ENCODE measurements around the gene RAPGEF4. TPM values are rescaled to one million over a fixed set of nuclear protein-coding genes. Genes with fewer than 3 reads are reported as not detected.

The RAPGEF4 gene
- total and polyA plus RNA-seq, 2 of the 13 experiments (the other 11 are each of a cell fraction or from before 2014, with no cell fraction given), result 0.78 to 0.91 TPM

DNA sequence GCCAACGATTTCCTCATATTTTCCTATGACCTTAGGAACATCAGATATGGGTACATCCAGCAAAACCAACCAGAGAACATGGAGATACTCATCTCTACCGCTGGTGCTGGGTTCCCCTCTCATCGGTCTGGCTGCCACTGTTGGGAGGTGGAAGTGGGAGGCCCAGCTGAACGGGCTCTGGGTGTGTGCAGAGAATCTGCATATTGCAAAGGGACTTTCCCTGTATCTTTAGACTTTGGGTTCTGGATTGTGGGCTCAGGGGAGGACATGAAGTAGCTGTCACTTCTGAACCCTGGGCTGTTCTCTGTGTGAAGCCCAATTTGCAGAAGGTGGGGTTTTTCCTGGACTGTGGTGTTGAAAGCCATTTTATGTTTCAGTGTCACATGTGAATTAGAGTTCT lies 30.0 kb downstream of the RAPGEF4 start (continued):
- TF ChIP-seq, protein P1, sequence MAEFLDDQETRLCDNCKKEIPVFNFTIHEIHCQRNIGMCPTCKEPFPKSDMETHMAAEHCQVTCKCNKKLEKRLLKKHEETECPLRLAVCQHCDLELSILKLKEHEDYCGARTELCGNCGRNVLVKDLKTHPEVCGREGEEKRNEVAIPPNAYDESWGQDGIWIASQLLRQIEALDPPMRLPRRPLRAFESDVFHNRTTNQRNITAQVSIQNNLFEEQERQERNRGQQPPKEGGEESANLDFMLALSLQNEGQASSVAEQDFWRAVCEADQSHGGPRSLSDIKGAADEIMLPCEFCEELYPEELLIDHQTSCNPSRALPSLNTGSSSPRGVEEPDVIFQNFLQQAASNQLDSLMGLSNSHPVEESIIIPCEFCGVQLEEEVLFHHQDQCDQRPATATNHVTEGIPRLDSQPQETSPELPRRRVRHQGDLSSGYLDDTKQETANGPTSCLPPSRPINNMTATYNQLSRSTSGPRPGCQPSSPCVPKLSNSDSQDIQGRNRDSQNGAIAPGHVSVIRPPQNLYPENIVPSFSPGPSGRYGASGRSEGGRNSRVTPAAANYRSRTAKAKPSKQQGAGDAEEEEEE (CRISPR knock-in tag; IDR thresholded peaks at IDR 0.05; ENCODE audit: borderline replicate concordance), result no peak
- TF ChIP-seq ZSCAN22 (CRISPR knock-in tag; IDR thresholded peaks at IDR 0.05) (no peak), RBAK (CRISPR knock-in tag; IDR thresholded peaks at IDR 0.05) (no peak), ARNT2 (CRISPR knock-in tag; IDR thresholded peaks at IDR 0.05; ENCODE audit: low read depth) (no peak)
- TF ChIP-seq, protein P2, sequence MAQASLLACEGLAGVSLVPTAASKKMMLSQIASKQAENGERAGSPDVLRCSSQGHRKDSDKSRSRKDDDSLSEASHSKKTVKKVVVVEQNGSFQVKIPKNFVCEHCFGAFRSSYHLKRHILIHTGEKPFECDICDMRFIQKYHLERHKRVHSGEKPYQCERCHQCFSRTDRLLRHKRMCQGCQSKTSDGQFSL (CRISPR knock-in tag; IDR thresholded peaks at IDR 0.05), result no peak

DNA sequence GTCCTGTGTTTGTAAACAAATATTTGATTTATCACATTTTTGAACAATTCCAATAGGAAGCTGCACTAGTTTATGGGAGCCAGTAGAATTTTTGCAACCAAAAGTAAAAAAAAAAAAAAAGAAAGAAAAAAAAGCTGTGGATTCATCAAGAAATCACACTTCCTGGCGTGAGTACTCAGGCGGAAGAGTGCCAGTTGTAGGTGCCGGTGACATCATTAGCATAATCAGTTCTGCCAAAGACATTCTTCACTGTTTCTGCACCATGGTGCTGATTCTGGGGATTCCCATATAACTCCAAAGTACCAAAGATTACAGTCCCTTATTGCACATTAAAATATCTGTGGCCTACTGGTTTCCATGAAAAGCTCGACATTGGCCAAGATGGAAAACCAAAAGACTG lies 32.8 kb downstream of the RAPGEF4 start:
- Histone ChIP-seq H4K20me1 (ENCODE audit: insufficient read depth, low read length) (no peaks in the 10 kb centered on the region), H3K4me3 (replicated peaks in 1 of 3; ENCODE audit: insufficient read depth in 1 of 3, low read depth in 2 of 3, low read length in 3 of 3) (no peak overlapping the region), H2AFZ (ENCODE audit: low read length) (no peak overlapping the region), H3K9ac (ENCODE audit: insufficient read depth, low read depth, low read length) (no peak overlapping the region), H3K36me3 (replicated peaks in 1 of 2; ENCODE audit: control insufficient read depth in 1 of 2, insufficient read depth in 2 of 2, low read length in 2 of 2) (no peaks in the 10 kb centered on the region), H3K4me1 (ENCODE audit: insufficient read depth, low read length) (no peaks in the 10 kb centered on the region), H3K27me3 (ENCODE audit: control insufficient read depth in 1 of 2, insufficient read depth in 2 of 2, low read length in 2 of 2) (0 out of 5 replicates have a peak, but pooled peaks cover 0 to 3% of the 10 kb centered on the region in 2 experiments), H3K9me3 (ENCODE audit: low read length) (no peaks in the 10 kb centered on the region), H3K79me2 (ENCODE audit: insufficient read depth, low read length) (no peaks in the 10 kb centered on the region), H3K4me2 (ENCODE audit: low read depth, low read length) (no peak overlapping the region), H3K27ac (ENCODE audit: extremely low read length, insufficient read depth, low read length) (no peak overlapping the region)
- in situ Hi-C loops (cut with HindIII; ENCODE audit: extremely low pct_ligation_motif_present, low pct_unique_long_range_greater_than_20kb) (no loop called here), intact Hi-C loops (cut with micrococcal nuclease; ENCODE audit: unreplicated experiment) (no loop called here)
- WGBS (ENCODE audit: low lambda C conversion rate), result 65% methylated on average over 4 of the region's 4 CpGs
- no peak for DNase-seq (ENCODE audit: low spot score)
- FAIRE-seq, result no peak
- TF ChIP-seq ZIK1 (CRISPR knock-in tag; IDR thresholded peaks at IDR 0.05; ENCODE audit: borderline replicate concordance, low read depth) (no peak), ZNF546 (CRISPR knock-in tag; conservative IDR thresholded peaks at IDR 0.05) (no peak)
- TF ChIP-seq, protein P3, sequence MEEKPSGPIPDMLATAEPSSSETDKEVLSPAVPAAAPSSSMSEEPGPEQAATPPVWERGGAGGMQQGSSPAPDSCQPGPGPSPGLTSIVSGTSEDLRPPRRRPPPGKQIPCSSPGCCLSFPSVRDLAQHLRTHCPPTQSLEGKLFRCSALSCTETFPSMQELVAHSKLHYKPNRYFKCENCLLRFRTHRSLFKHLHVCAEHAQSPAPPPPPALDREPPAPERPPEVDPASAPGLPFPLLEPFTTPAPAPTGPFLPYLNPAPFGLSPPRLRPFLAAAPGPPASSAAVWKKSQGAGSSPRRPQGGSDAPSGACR (CRISPR knock-in tag; IDR thresholded peaks at IDR 0.05), result no peak
- BruUV-seq (replicated peaks), result no TSS peak
- ATAC-seq, result no peak
- ChIA-PET CTCF (ENCODE audit: low intra/inter-chr PET ratio, low total read pairs) (no interaction called here), POLR2A (no interaction called here)

Data from HepG2 (cell line).